SK-N-DZ (cell line): ENCODE data around the gene GTPBP6.
"Not testable (repeated sequence)": the region's sequence is repeated elsewhere in the genome, so short reads cannot be mapped to it uniquely, and the experiment has no call there.

ENCODE experiments used
- DNase-seq: peaks from one replicate; pipeline ENCODE4 v3.0.0-alpha.2; 2015; ENCODE audit warnings: low spot score

Gene GTPBP6

GRCh38 chrX:351736-352135 is 33.1 kb upstream of the GTPBP6 start:
- DNase-seq: no peak

DNA sequence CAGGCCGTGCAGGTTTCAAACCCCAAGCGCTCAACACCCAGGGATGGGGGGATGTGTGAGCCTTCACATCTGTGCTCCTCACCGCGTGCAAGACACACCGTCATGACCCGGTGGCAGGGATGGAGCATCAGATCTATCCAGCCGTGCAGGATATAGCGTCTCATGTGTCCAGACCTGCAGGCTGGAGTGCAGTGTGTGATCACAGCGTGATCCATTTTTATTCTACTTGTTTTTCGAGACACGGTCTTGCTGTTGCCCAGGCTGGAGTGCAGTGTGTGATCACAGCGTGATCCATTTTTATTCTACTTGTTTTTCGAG is 32.7 kb upstream of the GTPBP6 start:
- not testable (repeated sequence) for DNase-seq

DNA sequence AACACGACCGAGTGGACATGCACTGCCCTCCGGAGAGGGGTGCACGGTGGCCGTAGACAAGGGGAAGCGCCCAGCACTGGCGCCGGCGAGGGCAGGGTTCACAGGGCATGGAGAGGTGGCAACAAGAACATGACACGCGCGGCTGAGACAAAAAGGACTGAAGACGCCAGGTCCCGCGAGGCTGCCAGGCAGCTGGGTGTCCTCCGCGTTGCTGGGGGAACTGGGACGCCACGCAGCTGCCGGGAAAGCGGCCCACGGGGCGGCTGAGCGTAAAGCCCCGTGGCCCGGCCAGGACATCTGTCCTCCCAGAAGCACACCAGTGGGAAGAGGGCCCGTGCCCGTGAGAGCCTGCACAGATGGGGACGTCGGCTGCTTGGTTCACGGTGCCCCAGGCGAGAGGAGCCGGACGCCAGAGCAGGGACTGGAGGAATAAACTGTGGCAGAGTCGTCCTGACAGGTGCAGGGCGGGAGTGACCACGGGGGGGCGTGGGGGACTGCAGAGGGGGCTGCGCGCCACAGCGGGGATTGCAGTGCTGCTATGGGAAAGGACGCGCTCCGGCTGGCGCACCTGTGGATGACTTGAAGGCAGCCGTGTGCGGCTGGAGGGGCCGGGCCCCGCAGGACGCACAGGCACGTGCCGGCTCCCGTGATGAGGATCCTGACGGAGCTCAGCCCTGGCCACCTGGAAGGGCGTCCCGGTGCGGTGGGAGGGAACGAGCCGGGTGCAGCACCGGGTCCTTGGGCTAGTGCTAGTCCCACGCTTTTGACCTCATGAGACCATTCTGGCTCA is 32.1 kb upstream of the GTPBP6 start:
- DNase-seq: no peak

DNA sequence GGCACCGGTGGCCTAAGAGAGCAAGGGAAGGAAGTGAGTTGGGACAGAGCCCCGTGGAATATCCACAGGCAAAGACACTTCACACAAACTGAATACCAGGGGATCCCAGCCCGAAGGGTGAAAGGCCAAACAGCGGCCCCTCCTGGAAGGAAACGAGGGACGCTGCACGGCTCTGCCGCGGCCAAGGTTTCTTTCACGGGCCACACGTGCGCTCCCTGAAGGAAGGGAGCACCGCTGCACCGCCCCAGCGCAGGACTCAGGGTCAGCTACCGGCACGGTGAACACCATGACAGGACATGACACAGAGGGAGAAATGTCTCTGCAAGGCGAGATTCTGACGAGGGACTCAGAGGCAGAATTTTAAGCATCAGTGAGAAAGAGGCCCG is 31.5 kb upstream of the GTPBP6 start:
- no peak for DNase-seq

DNA sequence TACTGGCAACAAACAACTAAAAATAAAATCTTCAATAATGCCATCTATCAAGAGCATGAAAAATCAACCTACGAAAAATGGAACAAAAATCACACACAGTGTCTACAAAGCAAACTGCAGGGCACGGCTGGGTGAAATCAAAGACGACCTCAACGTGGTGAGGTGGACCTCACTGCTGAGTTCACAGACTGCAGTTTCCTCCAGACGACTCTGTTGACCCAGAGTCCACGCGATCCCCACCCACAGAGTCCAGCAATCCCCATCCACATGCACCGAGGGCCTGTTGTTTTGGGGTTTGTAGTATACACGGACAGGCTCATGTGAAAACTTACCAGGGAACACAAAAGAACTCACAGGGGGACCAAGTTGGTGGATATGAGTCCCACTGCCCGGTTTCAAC is 31.1 kb upstream of the GTPBP6 start:
- DNase-seq: no peak

- no peak for DNase-seq
Measured at GRCh38 chrX:349196-349595, 30.6 kb upstream of the GTPBP6 start.

- no peak for DNase-seq
Measured at GRCh38 chrX:348461-349117, 30.0 kb upstream of the GTPBP6 start.

DNA sequence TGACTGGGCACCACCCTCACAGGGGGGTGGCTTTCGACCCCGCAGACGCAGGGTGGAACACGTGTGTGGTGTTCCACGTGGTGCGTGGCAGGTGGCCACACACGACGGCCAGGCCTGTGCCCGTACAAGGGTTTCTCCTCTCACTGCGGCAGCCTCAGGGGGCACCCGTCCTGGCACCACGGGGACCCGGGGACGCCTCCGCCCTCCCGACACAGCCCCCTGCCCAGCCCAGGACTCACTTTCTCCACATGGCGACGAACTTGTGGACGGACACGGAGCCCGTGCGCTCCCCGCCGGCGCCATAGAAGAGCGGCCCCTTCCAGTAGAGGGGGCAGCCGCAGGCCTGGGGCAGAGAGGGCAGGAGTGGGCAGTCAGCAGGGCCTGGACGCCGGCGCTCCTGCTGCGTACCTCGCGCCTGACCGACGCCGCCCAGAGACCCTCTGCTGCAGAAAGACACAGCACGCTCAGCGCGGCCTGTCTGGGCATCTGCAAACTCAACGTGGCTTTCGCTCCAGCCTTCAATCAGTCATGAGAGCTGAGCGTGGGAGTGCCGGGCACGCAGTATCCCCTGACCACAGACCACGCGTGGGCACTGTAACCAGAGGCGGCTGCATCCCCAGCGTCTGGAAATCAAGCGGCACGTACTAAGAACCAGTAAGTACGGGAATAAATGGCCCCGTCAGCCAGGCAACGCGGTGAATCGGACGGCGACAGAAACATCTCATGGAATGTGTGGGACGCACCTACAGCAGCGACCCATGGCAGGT is 28.9 kb upstream of the GTPBP6 start:
- DNase-seq: no peak

GRCh38 chrX:346034-346813 is 27.6 kb upstream of the GTPBP6 start:
- no peak for DNase-seq

- no peak for DNase-seq
Measured at GRCh38 chrX:345020-345925, 26.7 kb upstream of the GTPBP6 start.

- DNase-seq: no peak
Measured at GRCh38 chrX:344371-344901, 25.8 kb upstream of the GTPBP6 start.

DNA sequence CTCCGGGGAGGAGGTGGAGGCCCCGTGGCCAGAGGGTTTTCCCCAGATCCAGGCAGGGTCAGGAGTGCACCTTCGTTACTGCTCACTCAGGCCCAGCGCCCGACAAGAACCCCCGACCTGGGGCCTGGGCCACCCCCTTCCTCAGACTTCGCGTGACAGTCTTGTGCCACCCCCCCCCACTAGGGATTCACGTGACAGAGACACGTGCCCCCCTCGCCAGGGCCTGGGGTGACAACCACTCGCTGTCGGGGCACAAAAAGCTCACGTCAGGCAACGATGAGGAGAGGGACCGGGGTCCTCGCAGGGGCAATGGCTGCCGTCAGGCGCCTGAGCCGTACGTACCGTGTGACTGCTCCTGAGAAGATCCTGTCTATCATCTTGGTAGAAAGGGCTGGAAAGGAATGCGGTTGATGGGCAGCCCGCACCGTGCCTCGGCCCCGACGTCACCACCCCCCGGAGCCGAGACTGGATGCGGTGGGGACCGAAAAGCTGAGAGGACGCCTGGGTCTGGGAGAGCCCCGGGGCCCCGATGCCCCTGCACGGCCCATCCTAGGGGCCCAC is 23.0 kb upstream of the GTPBP6 start:
- no peak for DNase-seq

- DNase-seq: no peak
Measured at GRCh38 chrX:340641-341423, 22.2 kb upstream of the GTPBP6 start.

- no peak for DNase-seq
Measured at GRCh38 chrX:340121-340520, 21.5 kb upstream of the GTPBP6 start.

DNA sequence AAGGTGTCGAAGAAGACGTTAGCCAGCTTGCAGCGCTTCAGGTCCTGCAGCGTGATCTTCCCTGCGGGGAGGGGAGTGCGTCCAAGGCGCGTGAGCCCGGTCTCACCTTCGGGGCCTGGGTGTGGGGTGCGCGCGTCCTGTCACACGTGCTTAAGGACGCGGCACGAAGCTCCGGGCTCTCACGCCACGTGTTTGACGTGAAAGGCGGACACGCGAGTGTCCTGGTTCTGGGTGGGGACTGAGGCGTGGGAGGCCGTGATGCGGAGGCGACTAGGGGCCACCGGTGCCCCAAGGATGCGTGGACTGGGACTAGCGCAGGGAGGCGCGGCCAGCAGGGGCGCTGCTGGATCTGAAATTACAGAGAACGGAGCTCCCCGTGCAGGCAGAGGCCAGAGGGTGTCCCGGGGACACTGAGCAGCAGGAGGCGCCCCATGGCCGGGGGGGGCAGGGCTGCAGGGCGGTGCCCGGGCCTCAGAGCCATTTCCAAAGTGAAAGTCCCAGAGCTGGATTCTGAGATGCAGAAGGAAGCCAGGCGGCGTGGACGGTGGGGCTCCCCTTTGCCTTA is 20.3 kb upstream of the GTPBP6 start:
- DNase-seq: no peak

- DNase-seq: no peak
Measured at GRCh38 chrX:338281-338835, 19.8 kb upstream of the GTPBP6 start.

- no peak for DNase-seq
Measured at GRCh38 chrX:337331-337831, 18.8 kb upstream of the GTPBP6 start.

- no peak for DNase-seq
Measured at GRCh38 chrX:336227-336626, 17.6 kb upstream of the GTPBP6 start.

GRCh38 chrX:335758-336155 is 17.2 kb upstream of the GTPBP6 start:
- no peak for DNase-seq
